GM18951 (cell line): Measurements from ENCODE around the gene SNHG17.
"Not testable (repeated sequence)": the region's sequence is repeated elsewhere in the genome, so short reads cannot be mapped to it uniquely, and the experiment has no call there.

Source experiments
- POLR2A ChIP-seq: IDR thresholded peaks from 4 replicates; pipeline ENCODE4 v1.6.1; 2011; ENCODE audit warnings: mild to moderate bottlenecking; ENCODE audit not compliant: insufficient read length, insufficient read depth; ENCODE audit errors: extremely low read depth
- in situ Hi-C: fragments of 300-500 bp; cut with MboI; formaldehyde crosslinking; loops from one replicate; pipeline ENCODE4 v1.12.0; 2022; ENCODE audit warnings: low sequenced_read_pairs, mixed read lengths, inconsistent platforms; ENCODE audit not compliant: unreplicated experiment

The SNHG17 gene

DNA sequence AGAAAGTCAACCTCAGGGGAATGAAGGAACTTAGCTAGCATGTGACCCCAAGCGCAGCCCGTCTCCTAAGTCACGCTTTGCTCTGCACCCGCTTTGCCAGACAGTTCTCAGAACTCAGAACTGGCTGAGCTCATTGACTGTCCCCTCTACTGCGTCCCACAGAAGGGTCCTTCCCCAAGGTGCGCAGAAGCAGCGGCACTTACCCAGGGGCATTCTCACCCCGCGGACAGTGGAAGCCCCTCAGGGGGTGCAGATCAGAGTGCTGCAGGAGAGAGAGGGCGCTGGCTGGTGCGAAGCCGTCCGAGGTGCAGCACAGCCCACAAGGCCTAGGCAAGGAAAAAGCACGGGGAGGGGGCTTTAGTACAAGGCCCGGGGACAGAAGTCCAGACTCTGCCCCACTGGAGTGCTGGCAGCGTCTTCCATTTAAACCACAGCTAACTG lies 807 bp downstream of the SNHG17 start:
- no peak for TF ChIP-seq POLR2A
- in situ Hi-C loops: no loop called here

DNA sequence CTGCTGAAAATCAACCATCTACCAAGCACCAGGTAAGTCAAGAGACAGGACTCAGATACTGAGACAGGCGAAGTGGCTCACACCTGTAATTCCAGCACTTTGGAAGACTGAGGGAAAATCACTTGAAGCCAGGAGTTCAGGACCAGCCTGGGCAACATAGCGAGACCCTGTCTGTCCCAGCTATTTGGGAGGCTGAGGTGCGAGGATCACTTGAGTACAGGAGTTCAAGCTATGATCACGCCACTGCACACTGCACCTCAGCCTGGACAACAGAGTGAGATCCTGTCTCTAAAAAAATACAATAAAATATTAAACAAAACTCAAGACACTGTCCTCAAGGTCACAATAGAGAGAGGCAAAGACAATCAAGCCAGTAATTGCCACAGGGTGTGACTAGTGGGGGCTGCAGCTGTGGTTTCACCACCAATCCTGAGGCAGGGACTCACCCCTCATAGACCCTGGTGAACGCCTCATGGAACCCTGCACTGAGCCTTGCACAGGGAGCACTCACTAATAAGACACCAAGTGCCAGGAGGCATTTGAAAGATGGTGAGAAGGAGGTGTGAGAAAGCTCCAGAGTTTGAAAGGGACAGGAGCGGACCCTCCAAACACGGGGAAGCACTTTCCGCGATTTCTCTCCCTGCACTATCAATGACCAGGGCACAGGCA lies 1.7 kb downstream of the SNHG17 start:
- in situ Hi-C loops: no loop called here
- TF ChIP-seq POLR2A: no peak

- in situ Hi-C loops: not testable (repeated sequence)
Observed at GRCh38 chr20:38432870-38433269, 2.3 kb downstream of the SNHG17 start.

- in situ Hi-C loops: no loop called here
- no peak for TF ChIP-seq POLR2A
Observed at GRCh38 chr20:38432292-38432691, 2.8 kb downstream of the SNHG17 start.

DNA sequence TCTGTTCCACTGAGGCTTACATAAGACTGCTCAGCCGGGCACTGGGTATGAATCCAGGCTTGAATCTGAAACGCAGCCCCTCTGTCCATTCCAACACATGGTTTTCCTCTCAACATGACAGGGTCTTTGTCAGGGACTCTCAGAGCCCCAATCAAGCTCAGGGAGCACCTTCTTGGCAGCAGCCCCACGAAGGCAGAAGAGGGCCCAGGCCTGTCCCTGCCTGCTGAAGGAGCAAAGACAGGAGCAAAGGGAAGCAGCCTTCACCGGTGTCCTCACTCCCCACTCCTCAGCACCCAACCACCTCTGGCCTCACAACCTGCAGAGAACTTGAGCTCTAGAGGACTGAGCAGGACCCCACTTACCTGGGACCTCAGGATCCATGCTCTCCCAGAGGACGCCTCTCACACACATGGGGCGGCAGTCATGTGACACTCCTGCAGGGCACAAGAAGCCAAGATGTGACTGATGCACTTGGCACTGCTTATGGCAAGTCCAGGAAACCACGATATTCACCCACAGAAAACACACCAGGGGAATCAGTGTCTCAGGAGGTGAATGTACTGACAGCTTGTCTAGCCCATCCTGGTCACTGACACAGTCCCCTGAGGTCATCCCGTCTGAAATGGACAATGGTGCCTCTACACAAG lies 4.3 kb downstream of the SNHG17 start:
- in situ Hi-C loops: no loop called here
- TF ChIP-seq POLR2A: no peak

- in situ Hi-C loops: no loop called here
- TF ChIP-seq POLR2A: no peak
Observed at GRCh38 chr20:38429301-38429700, 5.8 kb downstream of the SNHG17 start.

GRCh38 chr20:38428800-38429199 lies 6.3 kb downstream of the SNHG17 start:
- in situ Hi-C loops: no loop called here
- no peak for TF ChIP-seq POLR2A

GRCh38 chr20:38427655-38428023 lies 7.5 kb downstream of the SNHG17 start:
- no peak for TF ChIP-seq POLR2A
- in situ Hi-C loops: no loop called here

DNA sequence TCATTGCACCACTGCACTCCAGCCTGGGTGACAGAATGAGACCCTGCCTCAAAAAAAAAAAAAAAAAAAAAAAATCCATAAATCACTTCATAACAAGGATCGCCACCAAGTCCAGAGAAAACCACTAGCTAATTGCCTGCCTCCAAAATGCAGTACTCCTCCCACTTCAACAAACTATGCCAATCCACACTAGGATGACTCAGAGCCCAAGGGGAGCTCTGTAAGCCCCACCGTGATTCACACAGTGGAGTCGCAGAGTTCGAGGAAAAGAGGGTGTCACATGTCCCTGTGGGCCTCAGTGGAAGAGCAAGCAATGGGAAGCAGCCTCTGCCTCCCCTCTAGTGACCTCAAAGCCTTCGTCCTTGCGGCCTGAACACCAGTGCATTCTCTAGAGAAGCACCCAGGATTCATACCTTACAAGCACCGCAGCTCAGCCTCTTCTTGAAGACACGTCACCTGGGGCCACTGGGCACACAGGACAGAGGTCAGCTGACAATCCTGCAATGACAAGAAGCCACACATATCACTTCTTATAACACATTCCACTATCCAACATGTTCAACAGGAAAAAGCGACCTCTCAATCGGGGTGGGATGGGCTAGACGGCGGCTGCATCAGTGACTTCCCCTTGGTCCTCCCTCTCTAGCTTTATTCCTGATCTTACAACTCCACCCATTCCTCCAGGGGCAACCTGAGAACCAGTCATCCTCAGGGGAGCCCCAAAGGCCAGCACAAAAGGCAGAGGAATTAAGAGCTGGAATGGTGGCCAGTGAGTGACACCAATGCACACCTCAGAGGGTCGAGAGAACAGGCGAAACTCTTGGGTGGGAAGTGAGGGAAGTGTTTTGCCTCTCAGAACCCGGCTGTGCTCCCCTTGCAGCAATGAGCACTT lies 8.9 kb downstream of the SNHG17 start:
- in situ Hi-C loops: no loop called here
- no peak for TF ChIP-seq POLR2A

DNA sequence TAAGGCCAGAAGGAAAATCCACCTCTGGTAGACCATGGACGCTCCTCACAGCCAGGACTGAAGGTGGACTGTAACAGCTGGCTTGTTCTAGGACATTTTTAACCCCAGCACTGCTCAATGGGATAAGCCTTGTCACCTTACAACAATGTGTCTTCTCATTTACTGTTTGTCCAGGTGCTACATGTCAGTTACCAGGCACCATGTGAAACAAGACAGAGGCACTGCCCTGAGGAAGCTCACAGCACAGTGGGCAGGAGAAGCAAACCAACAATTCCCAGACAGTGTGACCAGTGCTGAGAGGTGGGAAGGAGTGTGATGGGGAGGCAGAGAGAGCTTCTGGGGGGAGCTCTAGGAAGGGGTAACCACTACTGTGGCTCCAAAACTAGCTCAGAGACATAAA lies 10.7 kb downstream of the SNHG17 start:
- in situ Hi-C loops: no loop called here
- no peak for TF ChIP-seq POLR2A

DNA sequence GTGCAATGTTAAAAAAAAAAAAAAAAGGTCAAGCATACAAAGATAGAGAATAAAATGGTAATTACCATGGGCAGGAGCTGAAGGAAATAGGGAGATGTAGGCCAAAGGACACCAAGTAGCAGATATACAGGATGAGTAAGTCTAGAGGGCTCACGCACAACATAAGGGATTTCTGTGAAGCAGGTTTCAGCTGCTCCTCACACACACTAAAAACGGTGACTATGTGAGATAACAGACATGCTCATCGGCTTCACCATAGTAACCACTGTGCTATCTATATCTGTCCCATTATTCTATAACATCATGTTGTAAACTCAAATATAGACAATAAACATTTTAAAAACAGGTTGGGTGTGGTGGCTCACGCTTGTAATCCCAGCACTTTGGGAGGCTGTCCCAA lies 11.6 kb downstream of the SNHG17 start:
- in situ Hi-C loops: no loop called here
- TF ChIP-seq POLR2A: no peak

- TF ChIP-seq POLR2A: no peak
- in situ Hi-C loops: no loop called here
Observed at GRCh38 chr20:38421915-38422314, 13.2 kb downstream of the SNHG17 start.

DNA sequence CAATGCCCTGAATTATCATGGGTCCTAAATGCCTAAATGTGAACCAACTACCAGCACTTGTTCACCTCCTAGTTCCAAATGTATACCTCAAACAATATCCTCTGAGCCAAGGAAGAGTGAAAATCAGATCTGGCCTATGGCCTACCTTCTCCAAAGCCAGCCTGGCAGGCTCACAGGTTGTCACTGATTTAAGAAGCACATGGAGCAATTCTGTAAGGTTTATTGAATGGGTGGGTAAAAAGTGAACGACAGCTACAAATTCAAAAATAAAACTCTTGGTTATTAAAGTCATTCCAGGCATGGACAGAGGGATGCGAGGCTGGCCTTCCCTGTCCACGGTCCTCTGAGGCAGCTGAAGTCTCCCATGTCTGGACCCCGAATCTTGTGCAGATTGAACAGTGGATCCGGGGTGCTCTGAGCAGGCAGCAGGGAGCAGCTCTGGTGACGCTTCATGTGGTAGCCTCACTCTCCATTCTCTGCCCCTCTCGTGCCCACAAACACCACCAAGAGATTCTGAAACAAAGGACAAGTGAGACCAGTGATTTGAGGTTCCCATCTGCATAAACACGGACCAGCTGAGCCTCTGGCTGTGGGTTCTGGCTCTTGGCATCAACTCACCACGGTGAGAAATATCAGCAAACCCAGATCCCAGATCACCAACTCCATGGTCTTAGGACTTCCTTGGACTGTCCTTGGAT lies 14.6 kb downstream of the SNHG17 start:
- no peak for TF ChIP-seq POLR2A
- in situ Hi-C loops: no loop called here

- peak; percentile 29 for TF ChIP-seq POLR2A
- in situ Hi-C loops: no loop called here
Observed at GRCh38 chr20:38418509-38419204, 16.5 kb downstream of the SNHG17 start.
